GM12878 (cell line): ENCODE data around the gene PHACTR1. TPM values are rescaled to one million over a fixed set of nuclear protein-coding genes. Genes with fewer than 3 reads are reported as not detected.

Source experiments
- ATAC-seq: fragments of 200-7000 bp; cut with Tn5 transposase; 3 replicates; pipeline ENCODE4 v1.9.1; 2020; ENCODE audit warnings: mild to moderate bottlenecking, moderate library complexity
- BruUV-seq: library from RNA; stranded (reverse); fragments of 400-500 nt; replicated peaks from 2 replicates; lab custom pipeline; 2021; lab: Mats Ljungman, UMichigan
- CTCF ChIA-PET: fragments of 300-600 bp; sonication (Branson Sonifier 250); formaldehyde crosslinking; extraction: SDS; loops from one replicate; lab custom pipeline; 2021; ENCODE audit warnings: inconsistent platforms; lab: Yijun Ruan, JAX
- POLR2A ChIA-PET: fragments of 350-600 bp; formaldehyde crosslinking; extraction: SDS; loops from one replicate; lab custom pipeline; 2021; ENCODE audit warnings: inconsistent platforms; lab: Charles Lee
- RAD21 ChIA-PET: fragments of 300-600 bp; sonication (Branson Sonifier 250); formaldehyde crosslinking; loops from one replicate; lab custom pipeline; 2023; ENCODE audit warnings: antibody characterized with exemption; ENCODE audit not compliant: unreplicated experiment; lab: Charles Lee
- SMC1A ChIA-PET: fragments of 300-600 bp; sonication (Branson Sonifier 250); formaldehyde crosslinking; loops from one replicate; lab custom pipeline; 2023; ENCODE audit not compliant: unreplicated experiment, uncharacterized antibody; lab: Charles Lee
- DNase-seq: peaks from one replicate; pipeline ENCODE4 v3.0.0-alpha.2; 2011; ENCODE audit warnings: low read depth, low spot score
- FAIRE-seq: peaks from 3 replicates; lab custom pipeline; 2011; peaks lifted over from hg19 to GRCh38; lab: Jason Lieb, UNC
- H2AFZ ChIP-seq: 2 replicates; pipeline ENCODE4 v1.6.0; 2011; ENCODE audit warnings: low read depth, low read length, control low read depth; ENCODE audit not compliant: control insufficient read depth
- H3K27ac ChIP-seq: 2 replicates; pipeline ENCODE4 v1.5.1; 2011; ENCODE audit warnings: control low read depth; ENCODE audit not compliant: control insufficient read depth, insufficient read depth
- H3K27me3 ChIP-seq, 2 experiments: replicated peaks in 1 of 2; 2 replicates each; pipeline versions ENCODE4 v1.6.0 to v1.6.1; 2011; ENCODE audit warnings: low read length in 1 of 2; ENCODE audit not compliant: control insufficient read depth in 2 of 2, insufficient read depth in 2 of 2
- H3K36me3 ChIP-seq, 2 experiments: 2 replicates each; pipeline ENCODE4 v1.5.1; 2011; ENCODE audit warnings: low read length in 1 of 2; ENCODE audit not compliant: control insufficient read depth in 2 of 2, insufficient read depth in 2 of 2
- H3K4me1 ChIP-seq: 2 replicates; pipeline ENCODE4 v1.6.1; 2011; ENCODE audit warnings: mild to moderate bottlenecking, low read length, moderate library complexity, mixed read lengths; ENCODE audit not compliant: control insufficient read depth, insufficient read depth
- H3K4me2 ChIP-seq: 2 replicates; pipeline ENCODE4 v1.6.0; 2011; ENCODE audit warnings: control low read depth; ENCODE audit not compliant: control insufficient read depth, insufficient read depth
- H3K4me3 ChIP-seq: fragments of 200-600 bp; sonication (generic); 2 replicates; pipeline ENCODE4 v1.5.1; 2016
- H3K79me2 ChIP-seq: 2 replicates; pipeline ENCODE4 v1.6.0; 2011; ENCODE audit warnings: low read length; ENCODE audit not compliant: control insufficient read depth, insufficient read depth
- H3K9ac ChIP-seq: 2 replicates; pipeline ENCODE4 v1.8.0; 2011; ENCODE audit warnings: low read length, control low read depth, mixed read lengths; ENCODE audit not compliant: control insufficient read depth, insufficient read depth
- H3K9me3 ChIP-seq: replicated peaks from 3 replicates; pipeline ENCODE4 v1.5.1; 2011; ENCODE audit warnings: mild to moderate bottlenecking, low read length; ENCODE audit not compliant: control insufficient read depth, insufficient read depth
- H4K20me1 ChIP-seq: 2 replicates; pipeline ENCODE4 v1.6.0; 2011; ENCODE audit not compliant: control insufficient read depth, insufficient read depth
- BCL11A ChIP-seq: IDR thresholded peaks from 2 replicates; pipeline ENCODE4 v1.6.1; 2011; ENCODE audit warnings: low read depth, low read length
- GABPA ChIP-seq: IDR thresholded peaks from 2 replicates; pipeline ENCODE4 v1.6.1; 2014; ENCODE audit warnings: antibody characterized with exemption, low read depth, mild to moderate bottlenecking, inconsistent platforms
- HDAC6 ChIP-seq: fragments of 200-600 bp; sonication (generic); IDR thresholded peaks from one replicate; pipeline ENCODE4 v1.8.0; 2017; ENCODE audit warnings: antibody characterized with exemption; ENCODE audit not compliant: unreplicated experiment
- IRF4 ChIP-seq: IDR thresholded peaks from 2 replicates; pipeline ENCODE4 v1.6.1; 2011; ENCODE audit warnings: low read depth, low read length
- NR2C2 ChIP-seq: IDR thresholded peaks from 2 replicates; pipeline ENCODE4 v1.6.1; 2011; ENCODE audit warnings: borderline replicate concordance, low read depth; ENCODE audit not compliant: control insufficient read depth, insufficient read length
- NR2F1 ChIP-seq: fragments of 450-650 bp; conservative IDR thresholded peaks from 2 replicates; pipeline ENCODE4 v1.6.1; 2017; ENCODE audit warnings: mild to moderate bottlenecking
- RUNX3 ChIP-seq: IDR thresholded peaks from 2 replicates; pipeline ENCODE4 v1.6.1; 2012; ENCODE audit warnings: low read length, inconsistent platforms
- ZZZ3 ChIP-seq: IDR thresholded peaks from 2 replicates; pipeline ENCODE4 v1.6.1; 2011; ENCODE audit warnings: low read depth; ENCODE audit not compliant: control insufficient read depth, insufficient read length
- WGBS: methylation state at CpG from one replicate; pipeline ENCODE4 v1.1.6; 2016; ENCODE audit warnings: low lambda C conversion rate; ENCODE audit not compliant: insufficient replicate concordance, insufficient coverage; ENCODE audit errors: missing lambda C conversion rate; 5-methylcytosine and 5-hydroxymethylcytosine counted together
- in situ Hi-C: fragments of 300-500 bp; cut with MboI; formaldehyde crosslinking; loops from 9 replicates; pipeline ENCODE4 v1.14.3; 2018; ENCODE audit warnings: mixed read lengths
- intact Hi-C: fragments of 100-400 bp; cut with micrococcal nuclease; formaldehyde crosslinking; loops from one replicate; pipeline ENCODE4 v1.14.2; 2022; ENCODE audit not compliant: unreplicated experiment
- polyA plus RNA-seq, 11 experiments: library from polyadenylated mRNA; depleted of rRNA in 4 of 11; unstranded in 6 of 11; stranded (reverse) in 5 of 11; fragments of >200 nt; fragmentation: Nextera tagmentation in 4 of 11; fragmentation: Illumina TruSeq in 1 of 11; extraction: Ambion mirVana in 4 of 11; extraction: Trizol in 1 of 11; gene quantifications; 1 replicate in 1 of 11; 2 replicates in 10 of 11; pipeline versions ENCODE4 v1.2.1 to v1.2.3, GENCODE V29; 2011 to 2016; ENCODE audit warnings: inconsistent platforms in 2 of 11, missing spikeins in 2 of 11, low read depth in 1 of 11
- total RNA-seq, 4 experiments: library from RNA; depleted of rRNA in 3 of 4; stranded (reverse); fragments of >200 nt in 3 of 4; fragmentation: Illumina TruSeq in 1 of 4; extraction: Trizol in 1 of 4; gene quantifications; 2 replicates each; pipeline versions ENCODE4 v1.2.1 to v1.2.3, GENCODE V29; 2013 to 2021
- TF ChIP-seq, protein P1 (sequence below): IDR thresholded peaks from 2 replicates; pipeline ENCODE4 v1.6.1; 2011; ENCODE audit warnings: borderline replicate concordance, low read depth, mild to moderate bottlenecking, moderate library complexity, mixed read lengths, low read length; ENCODE audit not compliant: insufficient read depth; ENCODE audit errors: extremely low read length

The PHACTR1 gene
- total and polyA plus RNA-seq, 10 of the 15 experiments (the other 5 are each of a cell fraction or from before 2014, with no cell fraction given), result 34.2 to 94.6 (median 62.3) TPM

DNA sequence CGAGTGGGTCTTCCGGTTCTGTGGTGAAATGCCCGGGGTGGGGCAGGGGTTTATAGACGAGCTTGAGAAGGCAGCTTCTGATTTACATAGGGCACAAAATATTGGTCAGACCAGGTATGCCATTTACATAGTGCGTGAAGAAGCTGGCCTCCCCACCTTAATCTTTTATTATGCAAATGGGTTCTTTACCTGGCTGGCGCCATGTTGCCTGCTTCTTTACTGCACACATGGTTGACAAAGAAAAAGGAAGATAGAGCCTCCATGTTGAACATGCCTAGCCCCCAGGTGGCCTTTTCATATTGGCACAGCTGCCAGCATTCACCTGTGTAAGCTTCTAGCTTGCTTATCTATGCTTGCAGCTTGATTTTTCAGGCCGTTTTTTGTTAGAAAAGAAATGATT lies 276.2 kb downstream of the PHACTR1 start:
- no peak for ATAC-seq
- in situ Hi-C loops, result no loop called here
- no peaks in the 10 kb centered on the region for H3K36me3 ChIP-seq
- no peaks in the 10 kb centered on the region; a peak in 2 of 4 replicates for H3K27me3 ChIP-seq
- H2AFZ ChIP-seq, result no peak overlapping the region
- 42% methylated on average over 7 of the region's 7 CpGs for WGBS
- H3K4me1 ChIP-seq, result no peaks in the 10 kb centered on the region
- SMC1A ChIA-PET, result interaction anchor here (1.1 kb wide), 1 partner anchor 297 kb away, joined by 3 read pairs; no protein-coding TSS in a partner anchor
- no peak overlapping the region for H3K27ac ChIP-seq
- BruUV-seq, result no TSS peak
- intact Hi-C loops, result no loop called here
- POLR2A ChIA-PET, result no interaction called here
- no peak overlapping the region for H3K9ac ChIP-seq
- no peaks in the 10 kb centered on the region for H4K20me1 ChIP-seq
- CTCF ChIA-PET, result no interaction called here
- H3K4me2 ChIP-seq, result no peak overlapping the region
- no peaks in the 10 kb centered on the region for H3K79me2 ChIP-seq
- no peak overlapping the region for H3K4me3 ChIP-seq
- DNase-seq, result no peak
- no peak for FAIRE-seq
- RAD21 ChIA-PET, result no interaction called here
- H3K9me3 ChIP-seq, result no peaks in the 10 kb centered on the region
- no peak for TF ChIP-seq HDAC6
- TF ChIP-seq BCL11A, result no peak
- no peak for TF ChIP-seq GABPA
- TF ChIP-seq NR2C2, result no peak
- TF ChIP-seq, protein P1, sequence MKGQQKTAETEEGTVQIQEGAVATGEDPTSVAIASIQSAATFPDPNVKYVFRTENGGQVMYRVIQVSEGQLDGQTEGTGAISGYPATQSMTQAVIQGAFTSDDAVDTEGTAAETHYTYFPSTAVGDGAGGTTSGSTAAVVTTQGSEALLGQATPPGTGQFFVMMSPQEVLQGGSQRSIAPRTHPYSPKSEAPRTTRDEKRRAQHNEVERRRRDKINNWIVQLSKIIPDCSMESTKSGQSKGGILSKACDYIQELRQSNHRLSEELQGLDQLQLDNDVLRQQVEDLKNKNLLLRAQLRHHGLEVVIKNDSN, result no peak
- no peak for TF ChIP-seq IRF4
- no peak for TF ChIP-seq RUNX3
- TF ChIP-seq NR2F1, result no peak
- no peak for TF ChIP-seq ZZZ3
- TF ChIP-seq, all 136 proteins: peak for 0
